Measurements from ENCODE around the gene ANO7. TPM values are rescaled to one million over a fixed set of nuclear protein-coding genes. Genes with fewer than 3 reads are reported as not detected.

ANO7 gene
- total and polyA plus RNA-seq, 8 donors: 1.3 to 2.8 (median 2.1) TPM

- H3K27ac ChIP-seq: no peak overlapping the region
- no peak overlapping the region for H3K4me3 ChIP-seq
- H3K27me3 ChIP-seq: no peaks in the 10 kb centered on the region
- no peak for TF ChIP-seq CTCF (IDR thresholded peaks at IDR 0.05)
- DNase-seq (peak in 2 of 4 donors; percentile 0 to 52), ATAC-seq (peak; percentile 39)
- no peaks in the 10 kb centered on the region for H3K4me1 ChIP-seq
- peaks cover 0 to 96% of the 10 kb centered on the region in 2 donors for H3K36me3 ChIP-seq
- intact Hi-C loops (cut with DNase I): no loop called here
- no peaks in the 10 kb centered on the region for H3K9me3 ChIP-seq
These were observed 9.5 kb upstream of the ANO7 start for GRCh38 chr2:241178961-241179360.

GRCh38 chr2:241179899-241180298, 8.6 kb upstream of the ANO7 start:
- peak in 2 of 4 donors; percentile 42 to 48 for DNase-seq
- no peak overlapping the region for H3K27ac ChIP-seq
- peaks cover 0 to 87% of the 10 kb centered on the region in 2 donors for H3K36me3 ChIP-seq
- H3K4me1 ChIP-seq: no peaks in the 10 kb centered on the region
- intact Hi-C loops (cut with DNase I): no loop called here
- no peaks in the 10 kb centered on the region for H3K9me3 ChIP-seq
- no peak for TF ChIP-seq CTCF (IDR thresholded peaks at IDR 0.05)
- H3K4me3 ChIP-seq: no peak overlapping the region
- no peaks in the 10 kb centered on the region for H3K27me3 ChIP-seq
- ATAC-seq: peak; percentile 61

- intact Hi-C loops (cut with DNase I): no loop called here
- ATAC-seq: no peak
- Histone ChIP-seq H3K27me3 (no peaks in the 10 kb centered on the region), H3K27ac (no peak overlapping the region), H3K4me3 (no peak overlapping the region), H3K4me1 (no peaks in the 10 kb centered on the region), H3K9me3 (no peaks in the 10 kb centered on the region), H3K36me3 (peaks cover 0 to 81% of the 10 kb centered on the region in 2 donors)
- no peak for DNase-seq
- TF ChIP-seq CTCF (IDR thresholded peaks at IDR 0.05): no peak
These were observed 8.0 kb upstream of the ANO7 start for GRCh38 chr2:241180495-241180894.

- intact Hi-C loops (cut with DNase I): no loop called here
- peaks cover 0 to 65% of the 10 kb centered on the region in 2 donors for H3K36me3 ChIP-seq
These were observed 6.4 kb upstream of the ANO7 start for GRCh38 chr2:241182126-241182525.

GRCh38 chr2:241182531-241183133, 5.8 kb upstream of the ANO7 start:
- ATAC-seq (no peak), DNase-seq (peak in 1 of 4 donors; percentile 53)
- no peaks in the 10 kb centered on the region for H3K9me3 ChIP-seq
- TF ChIP-seq CTCF (IDR thresholded peaks at IDR 0.05): no peak
- peaks cover 0 to 60% of the 10 kb centered on the region in 2 donors for H3K36me3 ChIP-seq
- H3K4me1 ChIP-seq: no peaks in the 10 kb centered on the region
- intact Hi-C loops (cut with DNase I): no loop called here
- H3K4me3 ChIP-seq: no peak overlapping the region
- H3K27ac ChIP-seq: no peak overlapping the region
- no peaks in the 10 kb centered on the region for H3K27me3 ChIP-seq

More at GRCh38 chr2:241182126-241182525, 6.4 kb upstream of the ANO7 start:
- Histone ChIP-seq H3K27me3 (no peaks in the 10 kb centered on the region), H3K9me3 (no peaks in the 10 kb centered on the region), H3K27ac (no peak overlapping the region), H3K4me3 (no peak overlapping the region), H3K4me1 (no peaks in the 10 kb centered on the region)
- no peak for ATAC-seq
- no peak for TF ChIP-seq CTCF (IDR thresholded peaks at IDR 0.05)
- DNase-seq: peak in 1 of 4 donors; percentile 24

Data from left lung (tissue), 10 donors.